Panc1 (cell line): ENCODE measurements around the gene MYL3.

ENCODE experiments used
- POLR2AphosphoS5 ChIP-seq: IDR thresholded peaks from 2 replicates; pipeline ENCODE4 v1.6.1; 2012; ENCODE audit warnings: mild to moderate bottlenecking, low read depth, low read length, moderate library complexity
- TF ChIP-seq, protein P1 (sequence below): fragments of 450-650 bp; IDR thresholded peaks from 2 replicates; pipeline ENCODE4 v1.5.1; 2017; ENCODE audit warnings: mild to moderate bottlenecking
- TF ChIP-seq, protein P2 (sequence below), 2 experiments: IDR thresholded peaks; 2 replicates each; pipeline ENCODE4 v1.6.1; 2011 to 2012; ENCODE audit warnings: low read depth in 2 of 2, control low read depth in 1 of 2, low read length in 1 of 2, mild to moderate bottlenecking in 1 of 2, moderate library complexity in 1 of 2; ENCODE audit not compliant: insufficient read depth in 1 of 2

DNA sequence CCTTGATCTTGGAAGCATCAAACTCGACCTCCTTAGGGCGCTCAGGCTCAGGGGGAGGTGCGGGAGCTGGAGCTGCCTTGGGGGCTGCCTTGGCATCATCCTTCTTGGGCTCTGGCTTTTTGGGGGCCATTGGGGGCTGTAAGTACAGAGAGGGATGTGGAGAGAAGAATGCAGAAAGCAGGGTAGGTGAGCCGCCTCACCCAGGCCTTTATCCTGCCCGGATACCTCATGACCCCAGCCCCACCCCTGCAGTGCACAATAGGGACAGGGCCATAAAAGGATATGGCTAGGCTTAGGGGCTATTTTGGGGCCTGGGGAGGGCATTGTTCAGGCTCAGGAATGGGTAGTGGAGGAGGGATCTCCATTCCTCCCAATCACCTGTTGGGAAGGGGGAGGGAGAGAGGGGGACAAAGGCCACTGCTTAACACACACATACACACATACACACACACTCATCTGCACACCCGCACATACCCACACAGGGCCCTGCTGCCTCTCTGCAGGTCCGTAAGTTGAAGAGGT, at the start of gene MYL3:
- TF ChIP-seq, protein P1, sequence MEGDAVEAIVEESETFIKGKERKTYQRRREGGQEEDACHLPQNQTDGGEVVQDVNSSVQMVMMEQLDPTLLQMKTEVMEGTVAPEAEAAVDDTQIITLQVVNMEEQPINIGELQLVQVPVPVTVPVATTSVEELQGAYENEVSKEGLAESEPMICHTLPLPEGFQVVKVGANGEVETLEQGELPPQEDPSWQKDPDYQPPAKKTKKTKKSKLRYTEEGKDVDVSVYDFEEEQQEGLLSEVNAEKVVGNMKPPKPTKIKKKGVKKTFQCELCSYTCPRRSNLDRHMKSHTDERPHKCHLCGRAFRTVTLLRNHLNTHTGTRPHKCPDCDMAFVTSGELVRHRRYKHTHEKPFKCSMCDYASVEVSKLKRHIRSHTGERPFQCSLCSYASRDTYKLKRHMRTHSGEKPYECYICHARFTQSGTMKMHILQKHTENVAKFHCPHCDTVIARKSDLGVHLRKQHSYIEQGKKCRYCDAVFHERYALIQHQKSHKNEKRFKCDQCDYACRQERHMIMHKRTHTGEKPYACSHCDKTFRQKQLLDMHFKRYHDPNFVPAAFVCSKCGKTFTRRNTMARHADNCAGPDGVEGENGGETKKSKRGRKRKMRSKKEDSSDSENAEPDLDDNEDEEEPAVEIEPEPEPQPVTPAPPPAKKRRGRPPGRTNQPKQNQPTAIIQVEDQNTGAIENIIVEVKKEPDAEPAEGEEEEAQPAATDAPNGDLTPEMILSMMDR: no peak
- TF ChIP-seq, protein P2, sequence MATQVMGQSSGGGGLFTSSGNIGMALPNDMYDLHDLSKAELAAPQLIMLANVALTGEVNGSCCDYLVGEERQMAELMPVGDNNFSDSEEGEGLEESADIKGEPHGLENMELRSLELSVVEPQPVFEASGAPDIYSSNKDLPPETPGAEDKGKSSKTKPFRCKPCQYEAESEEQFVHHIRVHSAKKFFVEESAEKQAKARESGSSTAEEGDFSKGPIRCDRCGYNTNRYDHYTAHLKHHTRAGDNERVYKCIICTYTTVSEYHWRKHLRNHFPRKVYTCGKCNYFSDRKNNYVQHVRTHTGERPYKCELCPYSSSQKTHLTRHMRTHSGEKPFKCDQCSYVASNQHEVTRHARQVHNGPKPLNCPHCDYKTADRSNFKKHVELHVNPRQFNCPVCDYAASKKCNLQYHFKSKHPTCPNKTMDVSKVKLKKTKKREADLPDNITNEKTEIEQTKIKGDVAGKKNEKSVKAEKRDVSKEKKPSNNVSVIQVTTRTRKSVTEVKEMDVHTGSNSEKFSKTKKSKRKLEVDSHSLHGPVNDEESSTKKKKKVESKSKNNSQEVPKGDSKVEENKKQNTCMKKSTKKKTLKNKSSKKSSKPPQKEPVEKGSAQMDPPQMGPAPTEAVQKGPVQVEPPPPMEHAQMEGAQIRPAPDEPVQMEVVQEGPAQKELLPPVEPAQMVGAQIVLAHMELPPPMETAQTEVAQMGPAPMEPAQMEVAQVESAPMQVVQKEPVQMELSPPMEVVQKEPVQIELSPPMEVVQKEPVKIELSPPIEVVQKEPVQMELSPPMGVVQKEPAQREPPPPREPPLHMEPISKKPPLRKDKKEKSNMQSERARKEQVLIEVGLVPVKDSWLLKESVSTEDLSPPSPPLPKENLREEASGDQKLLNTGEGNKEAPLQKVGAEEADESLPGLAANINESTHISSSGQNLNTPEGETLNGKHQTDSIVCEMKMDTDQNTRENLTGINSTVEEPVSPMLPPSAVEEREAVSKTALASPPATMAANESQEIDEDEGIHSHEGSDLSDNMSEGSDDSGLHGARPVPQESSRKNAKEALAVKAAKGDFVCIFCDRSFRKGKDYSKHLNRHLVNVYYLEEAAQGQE (IDR thresholded peaks at IDR 0.05; ENCODE audit: insufficient read depth in 1 of 2, low read depth in 2 of 2, low read length in 1 of 2): no peak
- no peak for TF ChIP-seq POLR2AphosphoS5
